B cell (primary cell): ENCODE results near the gene MVB12B.

ENCODE experiments used
- CTCF ChIP-seq: fragments of 200-600 bp; IDR thresholded peaks from one replicate; pipeline ENCODE4 v1.8.0; 2022; ENCODE audit warnings: antibody characterized with exemption, mild to moderate bottlenecking
- EZH2 ChIP-seq: IDR thresholded peaks from 2 replicates; pipeline ENCODE4 v1.6.1; 2012; ENCODE audit warnings: borderline replicate concordance, low read depth, mild to moderate bottlenecking, moderate library complexity, low read length; ENCODE audit not compliant: insufficient read depth, poor library complexity, severe bottlenecking

- no peak for TF ChIP-seq CTCF
- no peak for TF ChIP-seq EZH2
Observed at GRCh38 chr9:126327006-126327713, 531 bp downstream of the MVB12B start.
